GM23338 (cell line): Measurements from ENCODE around the gene SEMA6B.

ENCODE experiments used
- CREB1 ChIP-seq: fragments of 250-450 bp; sonication (Bioruptor Pico); IDR thresholded peaks from 2 replicates; pipeline ENCODE4 v1.5.0; 2020; ENCODE audit warnings: low read depth, mild to moderate bottlenecking, moderate library complexity
- EZH2 ChIP-seq: fragments of 200-600 bp; sonication (generic); IDR thresholded peaks from one replicate; pipeline ENCODE4 v1.8.0; 2017; ENCODE audit warnings: antibody characterized with exemption, mild to moderate bottlenecking, low read depth; ENCODE audit not compliant: unreplicated experiment
- EZH2phosphoT487 ChIP-seq: fragments of 200-600 bp; sonication (generic); IDR thresholded peaks from one replicate; pipeline ENCODE4 v1.8.1; 2018; ENCODE audit warnings: antibody characterized with exemption; ENCODE audit not compliant: unreplicated experiment
- JUNB ChIP-seq: IDR thresholded peaks from one replicate; pipeline ENCODE4 v1.6.1; 2016; ENCODE audit warnings: antibody characterized with exemption; ENCODE audit not compliant: unreplicated experiment
- NANOG ChIP-seq: IDR thresholded peaks from 2 replicates; pipeline ENCODE4 v1.6.1; 2016; ENCODE audit warnings: antibody characterized with exemption, borderline replicate concordance
- POLR2AphosphoS5 ChIP-seq: IDR thresholded peaks from 2 replicates; pipeline ENCODE4 v1.6.1; 2016; ENCODE audit warnings: antibody characterized with exemption, low read depth
- STAT1 ChIP-seq: IDR thresholded peaks from one replicate; pipeline ENCODE4 v1.6.1; 2016; ENCODE audit warnings: antibody characterized with exemption; ENCODE audit not compliant: unreplicated experiment
- ZNF114 ChIP-seq: fragments of 250-450 bp; sonication (Bioruptor Pico); IDR thresholded peaks from 2 replicates; pipeline ENCODE4 v1.5.0; 2020; ENCODE audit warnings: mild to moderate bottlenecking, moderate library complexity
- ZNF331 ChIP-seq: fragments of 250-450 bp; sonication (Bioruptor Pico); IDR thresholded peaks from 2 replicates; pipeline ENCODE4 v1.5.0; 2020; ENCODE audit warnings: low read depth, mild to moderate bottlenecking, moderate library complexity
- ZNF462 ChIP-seq: fragments of 250-450 bp; sonication (Bioruptor Pico); IDR thresholded peaks from 2 replicates; pipeline ENCODE4 v1.5.0; 2020; ENCODE audit warnings: mild to moderate bottlenecking, moderate library complexity
- TF ChIP-seq, protein P1 (sequence below), 2 experiments: fragments of 200-600 bp in 1 of 2; sonication (generic) in 1 of 2; conservative IDR thresholded peaks; 2 replicates each; pipeline versions ENCODE4 v1.5.1 to v1.6.1; 2016 to 2017; ENCODE audit warnings: antibody characterized with exemption in 2 of 2, low read depth in 2 of 2, mild to moderate bottlenecking in 2 of 2, moderate library complexity in 1 of 2
- TF ChIP-seq, protein P2 (sequence below): IDR thresholded peaks from one replicate; pipeline ENCODE4 v1.6.1; 2018; ENCODE audit warnings: antibody characterized with exemption; ENCODE audit not compliant: unreplicated experiment
- TF ChIP-seq, protein P3 (sequence below): IDR thresholded peaks from 2 replicates; pipeline ENCODE4 v1.6.1; 2016; ENCODE audit warnings: antibody characterized with exemption

GRCh38 chr19:4559569-4559968 is at the start of gene SEMA6B:
- TF ChIP-seq EZH2 (no peak), NANOG (no peak), ZNF114 (CRISPR knock-in tag) (no peak), POLR2AphosphoS5 (no peak), EZH2phosphoT487 (no peak), STAT1 (no peak), ZNF331 (CRISPR knock-in tag) (no peak), CREB1 (CRISPR knock-in tag) (no peak), JUNB (no peak), ZNF462 (CRISPR knock-in tag) (no peak)
- TF ChIP-seq, protein P1, sequence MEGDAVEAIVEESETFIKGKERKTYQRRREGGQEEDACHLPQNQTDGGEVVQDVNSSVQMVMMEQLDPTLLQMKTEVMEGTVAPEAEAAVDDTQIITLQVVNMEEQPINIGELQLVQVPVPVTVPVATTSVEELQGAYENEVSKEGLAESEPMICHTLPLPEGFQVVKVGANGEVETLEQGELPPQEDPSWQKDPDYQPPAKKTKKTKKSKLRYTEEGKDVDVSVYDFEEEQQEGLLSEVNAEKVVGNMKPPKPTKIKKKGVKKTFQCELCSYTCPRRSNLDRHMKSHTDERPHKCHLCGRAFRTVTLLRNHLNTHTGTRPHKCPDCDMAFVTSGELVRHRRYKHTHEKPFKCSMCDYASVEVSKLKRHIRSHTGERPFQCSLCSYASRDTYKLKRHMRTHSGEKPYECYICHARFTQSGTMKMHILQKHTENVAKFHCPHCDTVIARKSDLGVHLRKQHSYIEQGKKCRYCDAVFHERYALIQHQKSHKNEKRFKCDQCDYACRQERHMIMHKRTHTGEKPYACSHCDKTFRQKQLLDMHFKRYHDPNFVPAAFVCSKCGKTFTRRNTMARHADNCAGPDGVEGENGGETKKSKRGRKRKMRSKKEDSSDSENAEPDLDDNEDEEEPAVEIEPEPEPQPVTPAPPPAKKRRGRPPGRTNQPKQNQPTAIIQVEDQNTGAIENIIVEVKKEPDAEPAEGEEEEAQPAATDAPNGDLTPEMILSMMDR (conservative IDR thresholded peaks at IDR 0.05; ENCODE audit: low read depth in 2 of 2): no peak
- TF ChIP-seq, protein P2, sequence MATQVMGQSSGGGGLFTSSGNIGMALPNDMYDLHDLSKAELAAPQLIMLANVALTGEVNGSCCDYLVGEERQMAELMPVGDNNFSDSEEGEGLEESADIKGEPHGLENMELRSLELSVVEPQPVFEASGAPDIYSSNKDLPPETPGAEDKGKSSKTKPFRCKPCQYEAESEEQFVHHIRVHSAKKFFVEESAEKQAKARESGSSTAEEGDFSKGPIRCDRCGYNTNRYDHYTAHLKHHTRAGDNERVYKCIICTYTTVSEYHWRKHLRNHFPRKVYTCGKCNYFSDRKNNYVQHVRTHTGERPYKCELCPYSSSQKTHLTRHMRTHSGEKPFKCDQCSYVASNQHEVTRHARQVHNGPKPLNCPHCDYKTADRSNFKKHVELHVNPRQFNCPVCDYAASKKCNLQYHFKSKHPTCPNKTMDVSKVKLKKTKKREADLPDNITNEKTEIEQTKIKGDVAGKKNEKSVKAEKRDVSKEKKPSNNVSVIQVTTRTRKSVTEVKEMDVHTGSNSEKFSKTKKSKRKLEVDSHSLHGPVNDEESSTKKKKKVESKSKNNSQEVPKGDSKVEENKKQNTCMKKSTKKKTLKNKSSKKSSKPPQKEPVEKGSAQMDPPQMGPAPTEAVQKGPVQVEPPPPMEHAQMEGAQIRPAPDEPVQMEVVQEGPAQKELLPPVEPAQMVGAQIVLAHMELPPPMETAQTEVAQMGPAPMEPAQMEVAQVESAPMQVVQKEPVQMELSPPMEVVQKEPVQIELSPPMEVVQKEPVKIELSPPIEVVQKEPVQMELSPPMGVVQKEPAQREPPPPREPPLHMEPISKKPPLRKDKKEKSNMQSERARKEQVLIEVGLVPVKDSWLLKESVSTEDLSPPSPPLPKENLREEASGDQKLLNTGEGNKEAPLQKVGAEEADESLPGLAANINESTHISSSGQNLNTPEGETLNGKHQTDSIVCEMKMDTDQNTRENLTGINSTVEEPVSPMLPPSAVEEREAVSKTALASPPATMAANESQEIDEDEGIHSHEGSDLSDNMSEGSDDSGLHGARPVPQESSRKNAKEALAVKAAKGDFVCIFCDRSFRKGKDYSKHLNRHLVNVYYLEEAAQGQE: no peak
- TF ChIP-seq, protein P3, sequence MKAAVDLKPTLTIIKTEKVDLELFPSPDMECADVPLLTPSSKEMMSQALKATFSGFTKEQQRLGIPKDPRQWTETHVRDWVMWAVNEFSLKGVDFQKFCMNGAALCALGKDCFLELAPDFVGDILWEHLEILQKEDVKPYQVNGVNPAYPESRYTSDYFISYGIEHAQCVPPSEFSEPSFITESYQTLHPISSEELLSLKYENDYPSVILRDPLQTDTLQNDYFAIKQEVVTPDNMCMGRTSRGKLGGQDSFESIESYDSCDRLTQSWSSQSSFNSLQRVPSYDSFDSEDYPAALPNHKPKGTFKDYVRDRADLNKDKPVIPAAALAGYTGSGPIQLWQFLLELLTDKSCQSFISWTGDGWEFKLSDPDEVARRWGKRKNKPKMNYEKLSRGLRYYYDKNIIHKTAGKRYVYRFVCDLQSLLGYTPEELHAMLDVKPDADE: no peak
